SK-N-SH (cell line): ENCODE data around the gene CRACR2B.

Experiments
- EP300 ChIP-seq, 2 experiments: IDR thresholded peaks; 2 replicates each; pipeline versions ENCODE4 v1.4.0 to v1.6.1; 2012; ENCODE audit warnings: borderline replicate concordance in 1 of 2, low read depth in 1 of 2, low read length in 1 of 2
- MAX ChIP-seq: IDR thresholded peaks from 2 replicates; pipeline ENCODE4 v1.4.0; 2012; ENCODE audit warnings: low read depth
- POLR2AphosphoS5 ChIP-seq: IDR thresholded peaks from 2 replicates; pipeline ENCODE4 v1.6.1; 2012; ENCODE audit warnings: low read depth, low read length

- TF ChIP-seq EP300 (IDR thresholded peaks at IDR 0.05; ENCODE audit: borderline replicate concordance in 1 of 2, low read depth in 1 of 2, low read length in 1 of 2) (no peak), POLR2AphosphoS5 (no peak), MAX (no peak)
Observed at GRCh38 chr11:875203-875602, 47.5 kb downstream of the CRACR2B start.
